OCI-LY7 (cell line): ENCODE measurements around the gene FRAT2.

ENCODE experiments used
- EZH2phosphoT487 ChIP-seq: fragments of 200-600 bp; sonication (generic); IDR thresholded peaks from 2 replicates; pipeline ENCODE4 v1.6.1; 2018; ENCODE audit warnings: low read depth, borderline replicate concordance, mild to moderate bottlenecking, mixed run types, antibody characterized with exemption, low read length, moderate library complexity, mixed read lengths
- TF ChIP-seq, protein P1 (sequence below): fragments of 200-600 bp; sonication (generic); conservative IDR thresholded peaks from 2 replicates; pipeline ENCODE4 v1.5.1; 2014; ENCODE audit warnings: mild to moderate bottlenecking, antibody characterized with exemption, low read length, moderate library complexity, mixed read lengths

DNA sequence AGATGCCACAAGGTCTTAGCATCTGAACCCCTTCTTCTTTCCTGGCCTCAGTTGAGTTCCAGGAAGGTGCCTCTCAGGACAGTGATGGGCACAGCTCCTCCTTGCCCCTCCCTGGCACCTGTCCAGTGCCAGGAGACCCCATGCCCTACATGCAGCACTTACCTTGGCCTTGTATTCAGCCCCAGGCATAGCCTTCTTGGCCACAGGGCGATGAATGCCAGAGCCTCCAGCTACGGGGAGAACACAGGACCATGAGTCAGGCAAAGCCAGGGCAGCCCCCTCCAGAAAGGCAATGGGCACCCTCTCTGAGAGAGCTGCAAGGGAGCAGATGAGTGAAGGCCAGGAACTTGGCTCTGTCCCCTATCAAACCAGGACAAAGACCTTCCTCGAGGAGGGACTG, 24.3 kb upstream of the FRAT2 start:
- TF ChIP-seq, protein P1, sequence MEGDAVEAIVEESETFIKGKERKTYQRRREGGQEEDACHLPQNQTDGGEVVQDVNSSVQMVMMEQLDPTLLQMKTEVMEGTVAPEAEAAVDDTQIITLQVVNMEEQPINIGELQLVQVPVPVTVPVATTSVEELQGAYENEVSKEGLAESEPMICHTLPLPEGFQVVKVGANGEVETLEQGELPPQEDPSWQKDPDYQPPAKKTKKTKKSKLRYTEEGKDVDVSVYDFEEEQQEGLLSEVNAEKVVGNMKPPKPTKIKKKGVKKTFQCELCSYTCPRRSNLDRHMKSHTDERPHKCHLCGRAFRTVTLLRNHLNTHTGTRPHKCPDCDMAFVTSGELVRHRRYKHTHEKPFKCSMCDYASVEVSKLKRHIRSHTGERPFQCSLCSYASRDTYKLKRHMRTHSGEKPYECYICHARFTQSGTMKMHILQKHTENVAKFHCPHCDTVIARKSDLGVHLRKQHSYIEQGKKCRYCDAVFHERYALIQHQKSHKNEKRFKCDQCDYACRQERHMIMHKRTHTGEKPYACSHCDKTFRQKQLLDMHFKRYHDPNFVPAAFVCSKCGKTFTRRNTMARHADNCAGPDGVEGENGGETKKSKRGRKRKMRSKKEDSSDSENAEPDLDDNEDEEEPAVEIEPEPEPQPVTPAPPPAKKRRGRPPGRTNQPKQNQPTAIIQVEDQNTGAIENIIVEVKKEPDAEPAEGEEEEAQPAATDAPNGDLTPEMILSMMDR, result no peak
- TF ChIP-seq EZH2phosphoT487, result no peak
